GM21619 (cell line): ENCODE results near the gene TRIO.

Source experiments
- ATAC-seq: cut with Tn5 transposase; IDR thresholded peaks from one replicate; pipeline ENCODE4 v1.9.1; 2021; ENCODE audit not compliant: unreplicated experiment

The TRIO gene

GRCh38 chr5:14183187-14183939 lies 40.2 kb downstream of the TRIO start:
- ATAC-seq = no peak

- ATAC-seq = no peak
These were observed 40.9 kb downstream of the TRIO start for GRCh38 chr5:14184082-14184481.

GRCh38 chr5:14184725-14185124 lies 41.6 kb downstream of the TRIO start:
- ATAC-seq = no peak

GRCh38 chr5:14185326-14186058 lies 42.4 kb downstream of the TRIO start:
- no peak for ATAC-seq

DNA sequence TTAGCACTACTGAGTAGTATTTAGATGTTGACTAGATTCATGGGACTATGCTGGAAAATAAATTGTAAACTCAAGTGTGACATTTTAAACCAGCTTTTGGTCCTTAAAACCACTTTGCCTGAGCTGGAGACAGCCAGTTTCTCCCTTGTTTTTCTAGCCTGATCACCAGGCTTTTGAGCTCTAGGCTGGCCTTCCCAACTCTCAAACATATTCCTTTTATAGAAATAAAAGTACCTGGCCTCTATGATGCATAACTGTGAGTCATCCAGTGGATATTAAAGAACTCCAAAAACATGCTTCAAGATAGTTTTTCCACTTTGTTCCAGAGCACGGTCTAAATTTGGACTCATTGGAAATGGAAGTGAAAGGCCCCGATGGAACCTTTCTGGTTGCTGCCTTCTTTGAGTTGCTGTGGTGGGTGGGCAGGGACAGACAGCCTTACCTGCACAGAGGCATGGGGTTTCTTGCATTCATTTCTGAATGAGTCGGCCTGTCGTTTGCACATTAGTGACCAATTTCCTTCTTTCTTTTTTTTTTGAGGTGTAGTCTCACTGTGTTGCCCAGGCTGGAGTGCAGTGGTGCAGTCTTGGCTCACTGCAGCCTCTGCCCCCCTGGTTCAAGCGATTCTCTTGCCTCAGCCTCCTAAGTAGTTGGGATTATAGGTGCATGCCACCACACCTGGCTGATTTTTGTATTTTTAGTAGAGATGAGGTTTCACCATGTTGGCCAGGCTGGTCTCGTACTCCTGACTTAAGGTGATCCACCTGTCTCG lies 43.1 kb downstream of the TRIO start:
- no peak for ATAC-seq

- no peak for ATAC-seq
These were observed 44.0 kb downstream of the TRIO start for GRCh38 chr5:14187157-14187556.

DNA sequence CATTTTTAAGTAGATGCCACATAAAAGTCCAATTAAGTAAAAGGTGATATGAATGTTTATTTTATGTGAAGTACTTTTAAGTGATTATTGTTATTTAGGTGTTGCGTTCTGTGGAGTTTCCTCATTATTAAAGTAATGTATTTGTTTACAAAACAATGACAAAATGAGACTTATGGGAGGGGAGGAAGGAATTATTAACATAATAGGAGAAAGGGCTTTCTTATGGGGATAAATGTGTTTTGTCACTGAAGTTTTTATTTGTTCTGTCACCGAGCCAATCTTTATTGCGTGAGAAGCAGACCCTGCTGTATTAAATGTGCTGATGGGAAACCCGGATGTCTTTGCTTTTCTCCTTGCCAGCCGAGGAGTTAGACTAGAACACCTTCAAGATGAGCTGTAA lies 44.5 kb downstream of the TRIO start:
- ATAC-seq = no peak

GRCh38 chr5:14188778-14189177 lies 45.6 kb downstream of the TRIO start:
- ATAC-seq = no peak

DNA sequence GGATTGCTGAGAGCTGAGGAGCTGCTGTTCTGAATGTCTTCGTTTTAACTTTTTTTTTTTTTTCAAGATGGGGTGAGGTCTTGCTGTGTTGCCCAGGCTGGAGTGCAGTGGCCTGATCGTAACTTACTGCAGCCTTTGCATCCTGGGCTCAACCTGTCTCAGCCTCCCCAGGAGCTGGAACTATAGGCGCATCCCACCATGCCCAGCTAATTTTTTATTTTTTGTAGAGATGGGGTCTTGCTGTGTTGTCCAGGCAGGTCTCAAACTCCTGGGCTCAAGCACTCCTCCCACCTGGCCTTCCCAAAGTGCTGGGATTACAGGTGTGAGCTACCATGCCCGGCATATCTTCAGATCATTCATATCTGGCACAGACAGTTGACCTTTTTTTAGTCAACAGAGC lies 46.5 kb downstream of the TRIO start:
- no peak for ATAC-seq

- ATAC-seq = no peak
These were observed 47.3 kb downstream of the TRIO start for GRCh38 chr5:14190194-14191164.

DNA sequence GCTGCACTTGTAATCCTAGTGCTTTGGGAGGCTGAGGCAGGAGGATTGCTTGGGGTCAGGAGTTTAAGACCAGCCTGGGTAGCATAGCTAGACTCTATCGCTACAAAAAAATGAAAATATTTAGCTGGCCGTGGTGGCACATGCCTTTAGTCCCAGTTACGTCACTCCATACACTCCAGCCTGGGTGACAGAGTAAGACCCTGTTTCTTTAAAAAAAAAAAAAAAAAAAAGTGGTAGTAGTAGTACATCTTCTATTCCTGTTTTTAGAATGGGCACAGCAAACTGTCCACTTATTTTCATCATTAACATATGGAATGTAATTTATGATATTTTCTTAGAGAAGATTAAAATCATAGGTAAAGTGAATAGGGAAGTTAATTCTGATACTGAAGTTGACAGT lies 48.2 kb downstream of the TRIO start:
- ATAC-seq = no peak

DNA sequence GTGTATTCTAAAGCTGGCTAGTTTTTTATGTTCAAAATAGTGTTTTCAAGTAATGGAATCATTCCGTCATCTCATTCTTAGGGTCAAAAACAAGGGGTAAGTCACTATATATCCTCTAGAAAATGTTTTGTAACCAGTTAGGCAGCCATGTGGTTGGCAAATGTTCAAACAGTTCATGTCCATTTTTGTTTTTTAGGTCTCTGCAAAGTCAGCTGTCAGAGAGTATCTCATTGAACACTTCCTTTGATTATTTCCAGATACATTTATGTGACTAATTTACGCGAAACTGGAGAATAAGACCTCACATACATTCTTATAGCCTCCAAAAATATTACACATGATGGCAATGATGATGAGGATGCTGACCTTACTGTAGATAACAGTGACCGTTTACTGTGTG lies 50.4 kb downstream of the TRIO start:
- ATAC-seq = no peak

GRCh38 chr5:14195588-14195987 lies 52.4 kb downstream of the TRIO start:
- ATAC-seq = no peak

- ATAC-seq = no peak
These were observed 53.9 kb downstream of the TRIO start for GRCh38 chr5:14197056-14197455.

DNA sequence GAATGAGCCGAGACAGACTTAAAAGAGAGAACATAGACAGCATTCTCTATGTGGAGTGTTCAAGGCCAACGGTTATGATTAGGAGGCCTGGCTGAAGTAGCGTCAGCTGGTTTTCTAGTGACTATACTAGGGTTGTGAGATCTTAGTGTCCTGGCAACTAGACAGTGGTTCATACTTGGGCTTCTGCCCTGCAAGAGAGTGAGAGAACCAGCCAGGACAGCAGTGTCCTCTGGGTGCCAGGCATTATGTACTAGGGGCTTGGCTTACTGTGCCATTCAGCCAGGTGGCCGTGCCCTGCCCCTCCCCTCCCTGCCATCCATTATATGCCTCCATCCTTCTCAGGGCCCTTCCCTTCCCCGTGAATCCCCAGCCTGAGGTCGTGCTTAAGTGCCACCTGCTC lies 56.8 kb downstream of the TRIO start:
- no peak for ATAC-seq

DNA sequence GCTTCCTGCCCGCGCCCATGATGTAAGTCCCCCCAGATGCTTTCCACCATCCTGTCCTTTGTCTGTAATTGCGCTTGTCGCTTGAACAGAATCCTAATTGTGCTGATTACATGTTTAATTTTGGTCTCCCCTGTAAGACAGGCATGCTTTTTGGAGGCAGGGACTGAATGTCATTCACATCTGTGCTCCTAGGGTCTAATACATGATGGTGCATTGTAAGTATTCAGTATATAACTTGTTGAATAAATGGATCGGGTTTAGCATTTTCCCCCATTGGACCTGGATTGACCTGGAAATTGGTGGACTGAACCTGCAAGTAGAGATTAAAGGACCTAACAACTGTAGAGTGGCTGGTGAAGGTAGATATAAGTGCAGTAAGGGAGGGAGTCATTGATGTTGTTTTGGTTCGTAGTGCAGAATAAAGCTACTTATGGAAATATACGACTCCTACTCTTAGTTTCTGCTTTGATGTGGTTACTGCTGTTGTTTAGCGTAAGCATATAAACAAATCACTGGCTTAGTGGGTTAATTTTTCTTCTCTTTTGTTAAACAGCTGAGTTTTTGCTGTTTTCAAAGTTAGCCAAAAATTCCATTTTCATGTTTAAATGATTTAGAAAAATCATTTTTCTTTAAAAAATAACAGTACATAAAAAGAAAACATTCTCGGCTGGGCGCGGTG lies 57.3 kb downstream of the TRIO start:
- no peak for ATAC-seq

GRCh38 chr5:14201325-14202045 lies 58.3 kb downstream of the TRIO start:
- no peak for ATAC-seq

- no peak for ATAC-seq
These were observed 59.3 kb downstream of the TRIO start for GRCh38 chr5:14202462-14202861.

- no peak for ATAC-seq
These were observed 61.0 kb downstream of the TRIO start for GRCh38 chr5:14204011-14204670.
